Esophagus muscularis mucosa (tissue), 4 donors: ENCODE data around the gene PRSS53.

Source experiments
- CTCF ChIP-seq, 3 experiments: fragments of 200-600 bp in 2 of 3; fragments of 450-650 bp in 1 of 3; sonication (generic) in 2 of 3; IDR thresholded peaks; one replicate each; pipeline ENCODE4 v1.5.1; 2017 to 2019; ENCODE audit warnings: antibody characterized with exemption in 3 of 3, mild to moderate bottlenecking in 2 of 3, moderate library complexity in 1 of 3
- EP300 ChIP-seq: sonication (generic); formaldehyde crosslinking; IDR thresholded peaks from one replicate; pipeline ENCODE4 v1.6.1; 2017; ENCODE audit warnings: antibody characterized with exemption
- POLR2AphosphoS5 ChIP-seq, 2 donors: sonication (generic); formaldehyde crosslinking; IDR thresholded peaks; one replicate each; pipeline ENCODE4 v1.6.1; 2017; ENCODE audit warnings: antibody characterized with exemption in 2 of 2

GRCh38 chr16:31063495-31063842, 25.3 kb downstream of the PRSS53 start:
- TF ChIP-seq CTCF (IDR thresholded peaks at IDR 0.05) (no peak), POLR2AphosphoS5 (IDR thresholded peaks at IDR 0.05) (no peak), EP300 (no peak)
